ENCODE measurements around the gene DYNLRB1. TPM values are rescaled to one million over a fixed set of nuclear protein-coding genes. Genes with fewer than 3 reads are reported as not detected.

Gene DYNLRB1
- polyA plus RNA-seq, 3 donors, result 178 to 205 (median 203) TPM

- DNase-seq (ENCODE audit: extremely low read depth in 1 of 11, low read depth in 9 of 11, low spot score in 4 of 11), result no peak
These were observed 9.6 kb downstream of the DYNLRB1 start for GRCh38 chr20:34525709-34526416.

DNA sequence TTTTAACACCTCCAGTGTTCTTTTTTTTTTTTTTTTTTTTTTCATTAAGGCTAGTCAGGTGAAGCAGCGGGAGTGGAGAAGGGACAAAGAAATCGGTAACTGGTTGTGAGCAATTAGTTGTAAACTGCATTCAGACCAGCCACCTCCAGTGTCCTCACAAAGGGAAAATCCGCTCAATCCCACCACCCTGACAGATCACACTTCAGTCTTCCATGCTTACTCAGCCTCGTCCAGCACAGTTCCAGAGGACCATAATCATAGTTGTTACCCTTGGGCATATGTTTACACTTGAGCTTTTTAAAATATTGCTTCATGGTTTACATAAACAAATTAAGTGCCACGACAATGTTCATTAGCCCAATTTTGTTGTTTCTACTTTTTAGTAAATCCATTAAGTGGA lies 10.2 kb downstream of the DYNLRB1 start:
- no peak for DNase-seq (ENCODE audit: extremely low read depth in 1 of 11, low read depth in 9 of 11, low spot score in 4 of 11)

DNA sequence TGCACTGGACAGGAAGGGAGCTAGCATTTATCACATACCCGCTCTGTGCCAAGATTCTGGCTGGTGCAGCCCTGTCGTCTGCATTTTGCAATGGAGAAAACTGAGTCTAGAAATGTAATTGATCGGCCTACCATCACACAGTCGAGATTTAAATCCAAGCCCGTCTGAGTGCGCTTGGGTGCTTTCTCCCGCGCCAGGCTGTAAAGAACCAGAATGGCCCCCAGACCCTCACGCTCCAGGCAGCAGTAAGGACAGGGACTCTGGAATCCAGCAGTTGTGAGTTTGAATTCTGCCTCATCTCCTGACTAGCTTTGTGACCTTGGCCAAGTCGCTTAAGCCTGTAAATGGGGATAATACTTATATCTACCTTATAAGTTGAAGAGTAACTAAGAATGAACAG lies 10.8 kb downstream of the DYNLRB1 start:
- DNase-seq (ENCODE audit: extremely low read depth in 1 of 11, low read depth in 9 of 11, low spot score in 4 of 11), result no peak

GRCh38 chr20:34528921-34529297 lies 12.7 kb downstream of the DYNLRB1 start:
- DNase-seq (ENCODE audit: extremely low read depth in 1 of 11, low read depth in 9 of 11, low spot score in 4 of 11), result no peak

GRCh38 chr20:34529742-34530141 lies 13.5 kb downstream of the DYNLRB1 start:
- no peak for DNase-seq (ENCODE audit: extremely low read depth in 1 of 11, low read depth in 9 of 11, low spot score in 4 of 11)

GRCh38 chr20:34530342-34530741 lies 14.1 kb downstream of the DYNLRB1 start:
- DNase-seq (ENCODE audit: extremely low read depth in 1 of 11, low read depth in 9 of 11, low spot score in 4 of 11), result no peak

- DNase-seq (ENCODE audit: extremely low read depth in 1 of 11, low read depth in 9 of 11, low spot score in 4 of 11), result no peak
These were observed 15.5 kb downstream of the DYNLRB1 start for GRCh38 chr20:34531608-34532265.

GRCh38 chr20:34532320-34532719 lies 16.1 kb downstream of the DYNLRB1 start:
- DNase-seq (ENCODE audit: extremely low read depth in 1 of 11, low read depth in 9 of 11, low spot score in 4 of 11), result no peak

GRCh38 chr20:34532756-34533155 lies 16.5 kb downstream of the DYNLRB1 start:
- no peak for DNase-seq (ENCODE audit: extremely low read depth in 1 of 11, low read depth in 9 of 11, low spot score in 4 of 11)

DNA sequence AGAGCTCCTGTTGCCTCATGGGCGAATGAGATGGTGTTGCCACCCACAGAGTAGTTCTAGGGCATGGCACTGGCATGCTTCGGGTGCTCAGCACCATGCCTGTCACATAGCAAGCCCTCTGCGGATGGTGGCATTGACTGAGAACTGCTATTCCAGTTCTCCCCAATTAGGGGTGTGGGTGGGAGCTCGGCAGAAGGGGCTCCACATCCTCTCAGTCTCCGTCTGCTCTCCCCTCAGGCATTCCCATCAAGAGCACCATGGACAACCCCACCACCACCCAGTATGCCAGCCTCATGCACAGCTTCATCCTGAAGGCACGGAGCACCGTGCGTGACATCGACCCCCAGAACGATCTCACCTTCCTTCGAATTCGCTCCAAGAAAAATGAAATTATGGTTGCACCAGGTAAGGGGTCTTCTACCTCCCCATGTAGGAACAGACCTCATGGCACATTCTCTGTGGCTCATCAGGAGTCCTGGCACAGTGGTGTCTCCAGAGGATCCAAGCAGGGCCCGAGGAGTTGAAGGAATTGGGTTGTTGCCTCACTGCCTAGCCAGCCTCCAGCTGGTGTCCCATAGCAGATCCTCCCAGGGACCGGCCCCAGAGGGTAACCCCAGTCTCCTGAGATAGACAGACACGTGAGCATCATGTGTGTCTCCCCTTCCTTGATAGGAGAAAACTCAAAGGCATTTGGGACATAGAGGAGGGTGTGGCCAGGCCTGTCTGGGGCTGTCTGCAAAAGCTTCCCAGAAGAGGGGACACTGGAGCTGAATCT lies 18.4 kb downstream of the DYNLRB1 start:
- DNase-seq (ENCODE audit: extremely low read depth in 1 of 11, low read depth in 9 of 11, low spot score in 4 of 11), result no peak

DNA sequence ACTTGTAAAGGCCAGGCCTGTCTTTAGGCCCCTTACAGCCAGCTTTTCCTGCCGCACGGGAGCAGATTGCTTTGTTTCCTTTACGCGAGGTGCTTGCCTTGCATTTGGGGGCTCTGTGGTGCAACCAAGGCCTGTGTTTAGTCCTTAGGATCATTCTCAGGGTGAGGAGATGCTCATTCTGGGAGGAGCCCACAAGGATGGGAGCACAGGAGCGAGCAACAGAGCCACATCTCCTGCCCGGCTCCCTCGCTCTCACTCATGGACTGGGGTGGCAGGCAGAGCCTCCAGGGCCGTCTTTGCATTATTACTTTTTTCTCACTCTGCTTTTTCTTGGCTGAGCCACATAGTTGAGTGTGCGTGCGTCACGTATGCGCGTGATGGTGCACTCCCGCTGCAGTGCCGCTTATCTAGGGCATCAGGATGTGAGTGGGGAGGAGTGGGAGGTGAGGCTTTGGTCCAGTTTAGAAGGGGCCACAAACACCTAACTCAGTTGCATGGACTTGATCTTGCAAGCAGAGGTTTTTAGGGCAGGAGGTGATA lies 19.1 kb downstream of the DYNLRB1 start:
- DNase-seq (ENCODE audit: extremely low read depth in 1 of 11, low read depth in 9 of 11, low spot score in 4 of 11), result no peak

GRCh38 chr20:34535857-34536256 lies 19.6 kb downstream of the DYNLRB1 start:
- no peak for DNase-seq (ENCODE audit: extremely low read depth in 1 of 11, low read depth in 9 of 11, low spot score in 4 of 11)

GRCh38 chr20:34536798-34537394 lies 20.7 kb downstream of the DYNLRB1 start:
- DNase-seq (ENCODE audit: extremely low read depth in 1 of 11, low read depth in 9 of 11, low spot score in 4 of 11), result no peak

DNA sequence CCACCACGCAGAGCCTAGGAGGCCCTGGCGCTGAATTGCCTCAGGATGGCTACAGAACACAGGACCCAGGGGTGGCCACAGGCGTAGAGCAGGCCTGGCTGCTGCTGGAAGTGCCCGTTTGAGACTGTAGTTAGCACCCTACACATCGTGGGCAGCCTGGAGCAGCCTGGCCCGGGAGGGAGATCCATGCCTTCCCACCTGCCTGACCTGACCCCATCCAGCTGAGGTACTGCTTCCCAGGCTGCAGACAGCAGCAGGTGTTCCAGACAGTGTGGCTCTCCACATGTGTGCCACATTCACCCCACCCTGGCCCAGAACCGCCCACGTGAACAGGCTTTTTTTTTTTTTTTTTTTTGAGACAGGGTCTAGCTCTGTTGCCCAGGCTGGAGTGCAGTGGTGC lies 21.4 kb downstream of the DYNLRB1 start:
- no peak for DNase-seq (ENCODE audit: extremely low read depth in 1 of 11, low read depth in 9 of 11, low spot score in 4 of 11)

DNA sequence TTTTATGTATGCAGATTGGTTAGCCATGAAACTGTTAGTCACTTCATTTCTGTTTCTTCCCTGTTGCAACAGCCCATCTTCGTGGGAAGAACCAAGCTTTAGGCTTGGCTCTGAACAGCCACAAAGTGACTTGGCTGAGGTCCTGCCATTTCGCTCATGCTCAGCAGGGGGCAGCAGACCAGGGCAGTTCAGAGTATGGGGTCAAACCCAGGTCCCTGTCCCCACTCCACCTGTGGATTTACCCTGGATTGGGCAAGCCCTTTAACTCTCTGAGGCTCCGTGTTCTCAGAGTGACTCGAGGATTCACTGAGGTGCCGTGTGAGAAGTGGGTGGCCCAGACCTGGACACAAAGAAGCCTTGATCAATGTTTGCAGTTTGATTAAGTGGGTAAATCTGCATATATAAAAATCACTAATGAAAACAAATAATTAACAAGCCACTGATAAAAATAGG lies 22.5 kb downstream of the DYNLRB1 start:
- no peak for DNase-seq (ENCODE audit: extremely low read depth in 1 of 11, low read depth in 9 of 11, low spot score in 4 of 11)

- DNase-seq (ENCODE audit: extremely low read depth in 1 of 11, low read depth in 9 of 11, low spot score in 4 of 11), result no peak
These were observed 23.5 kb downstream of the DYNLRB1 start for GRCh38 chr20:34539756-34540155.

DNA sequence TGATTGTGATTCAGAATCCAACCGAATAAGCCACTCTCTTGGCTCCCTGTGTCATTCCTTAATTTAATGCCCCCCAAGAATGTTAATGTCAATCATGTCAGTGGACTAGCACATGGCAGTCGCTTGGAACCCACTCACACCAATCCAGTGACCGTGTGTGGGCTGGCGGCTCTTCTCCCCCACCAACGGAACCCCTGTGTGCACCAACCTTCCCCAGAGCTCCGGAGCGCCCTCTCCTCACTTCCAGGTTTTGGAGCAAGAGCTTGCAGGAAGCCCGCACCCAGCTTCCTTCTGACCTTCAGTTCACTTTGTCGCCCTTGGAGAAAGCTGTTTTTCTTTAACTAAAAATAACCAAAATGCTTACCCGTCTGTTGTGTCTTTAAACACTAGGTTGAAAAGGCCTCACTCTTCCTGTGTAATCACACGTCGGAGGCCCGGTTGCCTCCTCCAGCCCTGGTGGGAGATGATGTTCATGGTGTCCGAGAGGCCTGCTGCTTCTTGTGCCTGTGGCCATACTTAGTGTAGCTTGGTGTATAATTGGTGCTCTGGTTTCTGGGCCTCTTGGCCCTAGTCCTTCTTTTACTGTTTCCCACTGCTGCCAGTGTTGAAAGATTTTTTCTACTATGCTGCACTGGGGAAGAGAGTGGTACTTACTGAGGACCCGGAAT lies 24.5 kb downstream of the DYNLRB1 start:
- no peak for DNase-seq (ENCODE audit: extremely low read depth in 1 of 11, low read depth in 9 of 11, low spot score in 4 of 11)

- no peak for DNase-seq (ENCODE audit: extremely low read depth in 1 of 11, low read depth in 9 of 11, low spot score in 4 of 11)
These were observed 25.2 kb downstream of the DYNLRB1 start for GRCh38 chr20:34541264-34541901.

DNA sequence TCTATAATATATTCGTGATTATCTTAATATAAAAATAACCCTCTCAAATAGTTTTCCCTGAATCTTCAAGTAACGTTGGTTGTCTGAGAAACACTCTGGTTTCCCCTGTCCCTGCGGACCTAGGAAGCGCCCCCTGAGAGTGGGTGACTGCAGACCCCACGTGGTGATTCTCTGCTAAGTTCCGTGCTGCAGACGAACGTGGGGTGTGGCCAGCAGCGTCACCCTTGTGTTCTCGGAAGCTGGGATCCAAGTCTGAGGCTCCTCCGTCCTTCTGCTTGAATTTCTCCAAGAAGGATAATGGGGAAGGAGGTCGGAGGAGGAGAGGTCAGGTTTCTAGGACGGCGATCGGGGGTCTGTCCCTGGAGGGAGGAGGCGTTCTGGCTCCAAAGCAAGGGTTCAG lies 25.7 kb downstream of the DYNLRB1 start:
- no peak for DNase-seq (ENCODE audit: extremely low read depth in 1 of 11, low read depth in 9 of 11, low spot score in 4 of 11)
